Neural progenitor cell (in vitro differentiated cells): Measurements from ENCODE around the gene BZW1. TPM values are rescaled to one million over a fixed set of nuclear protein-coding genes. Genes with fewer than 3 reads are reported as not detected.

Source experiments
- DNase-seq: peaks from one replicate; pipeline ENCODE4 v3.0.0-alpha.2; 2016; ENCODE audit warnings: low spot score
- H2AFZ ChIP-seq: fragments of 200-600 bp; sonication (generic); replicated peaks from 2 replicates; pipeline ENCODE4 v1.6.1; 2016; ENCODE audit warnings: antibody characterized with exemption
- H3F3A ChIP-seq: fragments of 200-600 bp; sonication (generic); 2 replicates; pipeline ENCODE4 v1.6.1; 2016; ENCODE audit warnings: antibody characterized with exemption, low read depth
- H3K27ac ChIP-seq: fragments of 200-600 bp; sonication (generic); 2 replicates; pipeline ENCODE4 v1.5.1; 2016; ENCODE audit warnings: mild to moderate bottlenecking
- H3K27me3 ChIP-seq: fragments of 200-600 bp; sonication (generic); 2 replicates; pipeline ENCODE4 v1.6.1; 2016; ENCODE audit warnings: mild to moderate bottlenecking, moderate library complexity
- H3K36me3 ChIP-seq: fragments of 200-600 bp; sonication (generic); 2 replicates; pipeline ENCODE4 v1.5.1; 2016
- H3K4me1 ChIP-seq: fragments of 200-600 bp; sonication (generic); 2 replicates; pipeline ENCODE4 v1.6.1; 2016; ENCODE audit warnings: mixed run types
- H3K4me2 ChIP-seq: fragments of 200-600 bp; sonication (generic); 2 replicates; pipeline ENCODE4 v1.6.1; 2016
- H3K4me3 ChIP-seq: fragments of 200-600 bp; sonication (generic); 2 replicates; pipeline ENCODE4 v1.5.1; 2016
- H3K79me2 ChIP-seq: fragments of 200-600 bp; sonication (generic); 2 replicates; pipeline ENCODE4 v1.6.1; 2016; ENCODE audit warnings: low read depth
- H3K9ac ChIP-seq: fragments of 200-600 bp; sonication (generic); 2 replicates; pipeline ENCODE4 v1.6.1; 2016
- H3K9me3 ChIP-seq: fragments of 200-600 bp; sonication (generic); 2 replicates; pipeline ENCODE4 v1.5.1; 2016; ENCODE audit warnings: low read depth
- H4K20me1 ChIP-seq: fragments of 200-600 bp; sonication (generic); 2 replicates; pipeline ENCODE4 v1.6.1; 2016; ENCODE audit warnings: low read depth
- H3K27ac Mint-ChIP-seq: 3 replicates; pipeline ENCODE4 v1.8.0; 2021; ENCODE audit warnings: mixed read lengths
- H3K27me3 Mint-ChIP-seq: 2 replicates; pipeline ENCODE4 v1.8.0; 2022; ENCODE audit warnings: low read depth, mild to moderate bottlenecking, inconsistent platforms, moderate library complexity, mixed read lengths; ENCODE audit not compliant: insufficient read depth
- H3K36me3 Mint-ChIP-seq: 3 replicates; pipeline ENCODE4 v1.8.0; 2021; ENCODE audit warnings: mixed read lengths
- H3K4me1 Mint-ChIP-seq: 3 replicates; pipeline ENCODE4 v1.8.0; 2021; ENCODE audit warnings: mixed read lengths
- H3K4me3 Mint-ChIP-seq: 3 replicates; pipeline ENCODE4 v1.8.0; 2021; ENCODE audit warnings: mild to moderate bottlenecking, moderate library complexity, mixed read lengths
- H3K9me3 Mint-ChIP-seq: 3 replicates; pipeline ENCODE4 v1.8.0; 2020; ENCODE audit warnings: mixed read lengths
- EZH2 ChIP-seq: fragments of 200-600 bp; sonication (generic); IDR thresholded peaks from 2 replicates; pipeline ENCODE4 v1.6.1; 2017; ENCODE audit warnings: antibody characterized with exemption, mild to moderate bottlenecking, moderate library complexity
- EZH2phosphoT487 ChIP-seq: fragments of 200-600 bp; sonication (generic); IDR thresholded peaks from 2 replicates; pipeline ENCODE4 v1.6.1; 2017; ENCODE audit warnings: antibody characterized with exemption
- total RNA-seq: library from RNA; depleted of rRNA; stranded (reverse); fragments of >200 nt; gene quantifications from 2 replicates; pipeline ENCODE4 v1.2.3, GENCODE V29; 2015; ENCODE audit warnings: low replicate concordance
- TF ChIP-seq, protein P1 (sequence below): fragments of 200-600 bp; sonication (generic); IDR thresholded peaks from 2 replicates; pipeline ENCODE4 v1.5.1; 2017; ENCODE audit warnings: antibody characterized with exemption, mild to moderate bottlenecking

BZW1 gene
- total RNA-seq, 1 donor from 2014 or later = 421 TPM

DNA sequence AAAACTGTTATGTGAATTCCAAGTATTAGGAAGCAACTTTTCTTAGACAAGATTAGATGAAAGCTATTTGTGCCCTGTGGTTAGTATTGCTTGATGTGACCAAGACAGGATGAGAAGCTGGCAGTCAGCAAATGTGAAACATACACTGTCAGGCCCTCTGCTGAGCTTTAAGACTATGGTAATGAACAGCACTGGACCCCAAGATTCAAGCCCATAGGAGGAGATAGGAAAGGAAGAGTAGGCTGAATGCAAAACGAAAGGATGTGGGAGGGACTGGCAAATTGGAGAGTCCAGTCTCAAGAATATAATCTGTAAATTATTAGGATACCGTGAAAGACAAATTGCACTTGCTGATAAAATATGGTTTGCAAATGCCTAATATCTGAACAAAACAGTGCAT is 16.4 kb downstream of the BZW1 start:
- H3K36me3 ChIP-seq = peaks cover 6% of the 10 kb centered on the region
- H3K4me1 Mint-ChIP-seq = no peaks in the 10 kb centered on the region
- no peak for DNase-seq
- no peaks in the 10 kb centered on the region for H3K4me1 ChIP-seq
- TF ChIP-seq EZH2 (no peak), EZH2phosphoT487 (no peak)
- TF ChIP-seq, protein P1, sequence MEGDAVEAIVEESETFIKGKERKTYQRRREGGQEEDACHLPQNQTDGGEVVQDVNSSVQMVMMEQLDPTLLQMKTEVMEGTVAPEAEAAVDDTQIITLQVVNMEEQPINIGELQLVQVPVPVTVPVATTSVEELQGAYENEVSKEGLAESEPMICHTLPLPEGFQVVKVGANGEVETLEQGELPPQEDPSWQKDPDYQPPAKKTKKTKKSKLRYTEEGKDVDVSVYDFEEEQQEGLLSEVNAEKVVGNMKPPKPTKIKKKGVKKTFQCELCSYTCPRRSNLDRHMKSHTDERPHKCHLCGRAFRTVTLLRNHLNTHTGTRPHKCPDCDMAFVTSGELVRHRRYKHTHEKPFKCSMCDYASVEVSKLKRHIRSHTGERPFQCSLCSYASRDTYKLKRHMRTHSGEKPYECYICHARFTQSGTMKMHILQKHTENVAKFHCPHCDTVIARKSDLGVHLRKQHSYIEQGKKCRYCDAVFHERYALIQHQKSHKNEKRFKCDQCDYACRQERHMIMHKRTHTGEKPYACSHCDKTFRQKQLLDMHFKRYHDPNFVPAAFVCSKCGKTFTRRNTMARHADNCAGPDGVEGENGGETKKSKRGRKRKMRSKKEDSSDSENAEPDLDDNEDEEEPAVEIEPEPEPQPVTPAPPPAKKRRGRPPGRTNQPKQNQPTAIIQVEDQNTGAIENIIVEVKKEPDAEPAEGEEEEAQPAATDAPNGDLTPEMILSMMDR = no peak
- H3K27ac Mint-ChIP-seq = no peak overlapping the region
- H3K9me3 ChIP-seq = no peaks in the 10 kb centered on the region
- H2AFZ ChIP-seq = no peak overlapping the region
- H3K4me2 ChIP-seq = no peak overlapping the region
- H3K27me3 ChIP-seq = no peaks in the 10 kb centered on the region
- H3K4me3 Mint-ChIP-seq = no peak overlapping the region
- H3K27ac ChIP-seq = no peak overlapping the region
- no peaks in the 10 kb centered on the region for H3K79me2 ChIP-seq
- no peaks in the 10 kb centered on the region for H3K9me3 Mint-ChIP-seq
- no peak overlapping the region for H3K9ac ChIP-seq
- H3K27me3 Mint-ChIP-seq = no peaks in the 10 kb centered on the region
- no peak overlapping the region for H3K4me3 ChIP-seq
- H3F3A ChIP-seq = peaks cover 35% of the 10 kb centered on the region
- no peaks in the 10 kb centered on the region for H4K20me1 ChIP-seq
- peaks cover 2% of the 10 kb centered on the region for H3K36me3 Mint-ChIP-seq

DNA sequence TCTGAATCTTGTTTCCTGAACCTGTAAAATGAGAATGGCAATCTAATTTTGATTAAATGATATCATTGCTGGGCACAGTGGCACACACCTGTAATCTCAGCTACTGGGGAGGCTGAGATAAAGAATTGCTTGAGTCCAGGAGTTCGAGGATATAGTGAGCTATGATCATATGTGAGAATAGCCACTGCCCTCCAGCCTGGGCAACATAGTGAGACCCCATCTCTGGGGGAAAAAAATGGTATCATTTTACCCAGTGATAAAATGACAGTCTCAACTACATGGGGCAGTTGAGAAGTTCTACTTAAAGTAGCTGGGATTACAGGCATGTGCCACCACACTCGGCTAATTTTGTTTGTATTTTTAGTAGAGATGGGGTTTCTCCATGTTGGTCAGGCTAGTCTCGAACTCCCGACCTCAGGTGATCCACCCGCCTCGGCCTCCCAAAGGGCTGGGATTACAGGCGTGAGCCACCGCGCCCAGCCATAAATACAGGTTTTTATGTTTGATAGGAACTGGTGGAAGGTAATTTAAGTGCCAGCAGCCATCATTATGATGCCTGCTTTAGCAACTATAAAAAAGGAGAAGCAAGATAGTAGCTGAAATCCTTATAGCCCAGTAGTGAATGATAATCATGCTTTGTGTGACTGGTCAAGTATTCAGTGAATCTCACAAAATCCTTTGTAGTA is 17.0 kb downstream of the BZW1 start:
- TF ChIP-seq, protein P1 = no peak
- TF ChIP-seq EZH2 (no peak), EZH2phosphoT487 (no peak)
- Mint-ChIP-seq H3K4me3 (no peak overlapping the region), H3K9me3 (no peaks in the 10 kb centered on the region), H3K4me1 (no peaks in the 10 kb centered on the region), H3K27me3 (no peaks in the 10 kb centered on the region), H3K27ac (no peak overlapping the region), H3K36me3 (peaks cover 2% of the 10 kb centered on the region)
- Histone ChIP-seq H3K4me2 (no peak overlapping the region), H3K36me3 (peaks cover 5% of the 10 kb centered on the region), H3K9me3 (no peaks in the 10 kb centered on the region), H3K79me2 (no peaks in the 10 kb centered on the region), H4K20me1 (no peaks in the 10 kb centered on the region), H3K9ac (no peak overlapping the region), H3K27me3 (no peaks in the 10 kb centered on the region), H3K4me3 (no peak overlapping the region), H3K27ac (no peak overlapping the region), H3K4me1 (no peaks in the 10 kb centered on the region), H3F3A (peaks cover 35% of the 10 kb centered on the region), H2AFZ (no peak overlapping the region)
- DNase-seq = no peak

DNA sequence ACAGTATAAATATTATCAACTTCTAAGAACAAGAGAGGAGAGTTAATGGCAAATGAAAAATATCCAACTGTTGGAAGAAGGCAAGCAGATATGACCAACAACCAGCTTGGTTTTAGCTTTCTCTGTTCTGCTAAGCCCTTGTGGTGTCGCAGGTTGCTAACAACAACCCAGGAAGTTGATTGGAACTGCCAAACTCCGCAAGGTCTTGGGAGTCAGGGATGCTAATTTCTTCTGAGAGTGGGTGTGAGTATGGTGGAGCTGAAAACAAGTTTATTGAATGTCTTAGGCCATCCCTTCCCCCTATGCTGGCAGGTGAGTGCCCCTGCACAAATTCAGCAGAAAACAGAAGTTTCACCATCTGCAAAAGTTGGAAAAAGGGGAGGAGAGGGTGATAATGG is 17.5 kb downstream of the BZW1 start:
- H3K4me1 Mint-ChIP-seq = no peaks in the 10 kb centered on the region
- Histone ChIP-seq H3K4me1 (no peaks in the 10 kb centered on the region), H4K20me1 (no peaks in the 10 kb centered on the region), H3K4me2 (no peak overlapping the region), H3K9ac (no peak overlapping the region), H3K27ac (no peak overlapping the region), H3K27me3 (no peaks in the 10 kb centered on the region), H2AFZ (no peak overlapping the region), H3K36me3 (no peaks in the 10 kb centered on the region), H3F3A (peaks cover 29% of the 10 kb centered on the region), H3K79me2 (no peaks in the 10 kb centered on the region), H3K9me3 (no peaks in the 10 kb centered on the region), H3K4me3 (no peak overlapping the region)
- H3K27ac Mint-ChIP-seq = no peak overlapping the region
- no peaks in the 10 kb centered on the region for H3K27me3 Mint-ChIP-seq
- H3K4me3 Mint-ChIP-seq = no peak overlapping the region
- no peaks in the 10 kb centered on the region for H3K9me3 Mint-ChIP-seq
- TF ChIP-seq EZH2phosphoT487 = no peak
- TF ChIP-seq EZH2 = no peak
- TF ChIP-seq, protein P1 = no peak
- H3K36me3 Mint-ChIP-seq = peaks cover 2% of the 10 kb centered on the region
- DNase-seq = no peak
